OCI-LY7 (cell line): Measurements from ENCODE around the gene C5orf15.

Experiments used
- EZH2phosphoT487 ChIP-seq: fragments of 200-600 bp; sonication (generic); IDR thresholded peaks from 2 replicates; pipeline ENCODE4 v1.6.1; 2018; ENCODE audit warnings: low read depth, borderline replicate concordance, mild to moderate bottlenecking, mixed run types, antibody characterized with exemption, low read length, moderate library complexity, mixed read lengths
- TF ChIP-seq, protein P1 (sequence below): fragments of 200-600 bp; sonication (generic); conservative IDR thresholded peaks from 2 replicates; pipeline ENCODE4 v1.5.1; 2014; ENCODE audit warnings: mild to moderate bottlenecking, antibody characterized with exemption, low read length, moderate library complexity, mixed read lengths

DNA sequence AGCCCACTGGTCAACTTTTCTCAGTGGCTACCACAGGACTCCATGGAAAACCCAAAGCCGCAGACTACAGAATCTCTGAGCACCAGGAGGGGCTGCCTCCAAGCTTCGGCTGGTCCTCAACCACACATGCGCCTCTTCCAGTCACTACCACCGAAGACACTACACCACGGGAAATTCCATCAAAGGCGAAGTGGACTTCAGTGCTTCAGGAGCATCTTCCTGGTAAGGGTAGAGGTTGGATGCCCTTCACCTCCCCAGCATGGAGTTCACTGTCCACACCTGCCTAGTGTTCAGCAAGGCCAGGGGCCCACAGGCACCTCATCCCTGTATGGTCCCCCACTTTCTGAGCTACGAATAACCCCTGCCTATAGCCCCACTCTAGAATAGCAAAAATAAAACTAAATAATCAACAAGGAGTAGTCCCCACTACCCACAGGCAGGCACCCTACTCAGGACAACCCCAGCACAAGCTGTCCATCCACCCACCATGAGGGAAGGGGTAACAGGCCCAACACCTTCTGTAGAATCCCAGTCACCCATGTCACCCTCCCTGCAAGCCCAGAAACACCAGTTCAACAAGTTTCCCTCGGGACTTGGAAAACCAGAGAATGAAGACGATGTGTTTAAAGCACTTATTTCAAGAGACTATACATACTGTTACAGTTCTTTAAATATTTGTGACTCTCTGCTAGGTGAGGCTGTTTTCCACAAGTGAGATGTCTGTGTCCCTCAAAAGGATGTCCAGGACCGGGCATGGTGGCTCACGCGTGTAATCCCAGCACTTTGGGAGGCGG, 33.7 kb upstream of the C5orf15 start:
- TF ChIP-seq, protein P1, sequence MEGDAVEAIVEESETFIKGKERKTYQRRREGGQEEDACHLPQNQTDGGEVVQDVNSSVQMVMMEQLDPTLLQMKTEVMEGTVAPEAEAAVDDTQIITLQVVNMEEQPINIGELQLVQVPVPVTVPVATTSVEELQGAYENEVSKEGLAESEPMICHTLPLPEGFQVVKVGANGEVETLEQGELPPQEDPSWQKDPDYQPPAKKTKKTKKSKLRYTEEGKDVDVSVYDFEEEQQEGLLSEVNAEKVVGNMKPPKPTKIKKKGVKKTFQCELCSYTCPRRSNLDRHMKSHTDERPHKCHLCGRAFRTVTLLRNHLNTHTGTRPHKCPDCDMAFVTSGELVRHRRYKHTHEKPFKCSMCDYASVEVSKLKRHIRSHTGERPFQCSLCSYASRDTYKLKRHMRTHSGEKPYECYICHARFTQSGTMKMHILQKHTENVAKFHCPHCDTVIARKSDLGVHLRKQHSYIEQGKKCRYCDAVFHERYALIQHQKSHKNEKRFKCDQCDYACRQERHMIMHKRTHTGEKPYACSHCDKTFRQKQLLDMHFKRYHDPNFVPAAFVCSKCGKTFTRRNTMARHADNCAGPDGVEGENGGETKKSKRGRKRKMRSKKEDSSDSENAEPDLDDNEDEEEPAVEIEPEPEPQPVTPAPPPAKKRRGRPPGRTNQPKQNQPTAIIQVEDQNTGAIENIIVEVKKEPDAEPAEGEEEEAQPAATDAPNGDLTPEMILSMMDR: no peak
- TF ChIP-seq EZH2phosphoT487: no peak
